Smooth muscle cell (in vitro differentiated cells): ENCODE data around the gene CAPN8. TPM values are rescaled to one million over a fixed set of nuclear protein-coding genes. Genes with fewer than 3 reads are reported as not detected.

ENCODE experiments used
- DNase-seq: peaks from one replicate; lab custom pipeline; 2025; ENCODE audit not compliant: unreplicated experiment; lab: John Stamatoyannopoulos, UW
- H2AFZ ChIP-seq: fragments of 200-600 bp; sonication (generic); 2 replicates; pipeline ENCODE4 v1.6.0; 2016; ENCODE audit warnings: antibody characterized with exemption, low read depth, mild to moderate bottlenecking
- H3F3A ChIP-seq: fragments of 200-600 bp; sonication (generic); 2 replicates; pipeline ENCODE4 v1.6.0; 2017; ENCODE audit warnings: antibody characterized with exemption, low read depth
- H3K27ac ChIP-seq: fragments of 200-600 bp; sonication (generic); 2 replicates; pipeline ENCODE4 v1.5.1; 2016; ENCODE audit warnings: low read depth, mild to moderate bottlenecking
- H3K27me3 ChIP-seq: fragments of 200-600 bp; sonication (generic); 2 replicates; pipeline ENCODE4 v1.6.1; 2016; ENCODE audit warnings: low read depth, mild to moderate bottlenecking
- H3K36me3 ChIP-seq: fragments of 200-600 bp; sonication (generic); 2 replicates; pipeline ENCODE4 v1.5.1; 2016; ENCODE audit warnings: low read depth
- H3K4me1 ChIP-seq: fragments of 200-600 bp; sonication (generic); 2 replicates; pipeline ENCODE4 v1.5.1; 2016; ENCODE audit warnings: low read depth
- H3K4me2 ChIP-seq: fragments of 200-600 bp; sonication (generic); 2 replicates; pipeline ENCODE4 v1.6.0; 2016; ENCODE audit warnings: mild to moderate bottlenecking
- H3K4me3 ChIP-seq: fragments of 200-600 bp; sonication (generic); 2 replicates; pipeline ENCODE4 v1.5.1; 2016; ENCODE audit warnings: mild to moderate bottlenecking
- H3K79me2 ChIP-seq: fragments of 200-600 bp; sonication (generic); 2 replicates; pipeline ENCODE4 v1.6.0; 2016; ENCODE audit warnings: low read depth, mild to moderate bottlenecking
- H3K9ac ChIP-seq: fragments of 200-600 bp; sonication (generic); 2 replicates; pipeline ENCODE4 v1.6.0; 2016; ENCODE audit warnings: low read depth
- H3K9me3 ChIP-seq: fragments of 200-600 bp; sonication (generic); replicated peaks from 2 replicates; pipeline ENCODE4 v1.5.1; 2016; ENCODE audit warnings: low read depth
- H4K20me1 ChIP-seq: fragments of 200-600 bp; sonication (generic); 2 replicates; pipeline ENCODE4 v1.6.0; 2016; ENCODE audit warnings: low read depth
- WGBS: methylation state at CpG from one replicate; pipeline ENCODE4 v1.1.7; 2016; ENCODE audit warnings: low lambda C conversion rate; 5-methylcytosine and 5-hydroxymethylcytosine counted together
- polyA plus RNA-seq: library from polyadenylated mRNA; unstranded; fragments of >200 nt; fragmentation: Nextera tagmentation; extraction: Ambion mirVana; gene quantifications from 2 replicates; pipeline ENCODE4 v1.2.1, GENCODE V29; 2016
- total RNA-seq: library from RNA; depleted of rRNA; stranded (reverse); fragments of >200 nt; gene quantifications from 2 replicates; pipeline ENCODE4 v1.2.3, GENCODE V29; 2014
- TF ChIP-seq, protein P1 (sequence below): fragments of 200-600 bp; sonication (generic); IDR thresholded peaks from 2 replicates; pipeline ENCODE4 v1.5.1; 2017; ENCODE audit warnings: borderline replicate concordance, mild to moderate bottlenecking, antibody characterized with exemption; ENCODE audit not compliant: insufficient read depth, poor library complexity, severe bottlenecking

Gene CAPN8
- total and polyA plus RNA-seq, 2 experiments from 2014 or later: not detected

DNA sequence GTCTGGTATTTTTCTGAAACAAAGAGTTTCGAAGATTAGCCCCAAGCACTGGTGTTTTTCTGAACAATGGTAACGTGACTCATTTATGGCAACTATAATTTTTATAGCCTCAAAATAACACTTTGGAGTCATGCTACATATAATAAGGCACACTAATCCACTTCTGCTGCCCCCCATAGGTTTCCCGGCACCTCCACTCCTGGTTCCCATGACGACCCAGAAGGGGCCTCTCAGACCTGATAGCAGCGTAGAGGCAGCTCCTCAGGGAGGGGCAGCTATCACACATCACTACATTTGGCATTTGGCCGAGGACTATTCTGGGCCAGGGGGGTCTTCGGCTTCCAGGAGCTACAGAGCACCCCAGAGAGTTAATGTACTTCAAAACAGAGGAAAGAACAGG lies 23.3 kb downstream of the CAPN8 start:
- no peaks in the 10 kb centered on the region for H4K20me1 ChIP-seq
- no peak overlapping the region for H3K27ac ChIP-seq
- no peak overlapping the region for H3K4me3 ChIP-seq
- H3K4me1 ChIP-seq: no peaks in the 10 kb centered on the region
- no peak overlapping the region for H3K4me2 ChIP-seq
- peaks cover 7% of the 10 kb centered on the region for H3K27me3 ChIP-seq
- no peaks in the 10 kb centered on the region for H3F3A ChIP-seq
- no peak overlapping the region for H3K9ac ChIP-seq
- H3K9me3 ChIP-seq: no peaks in the 10 kb centered on the region
- H3K36me3 ChIP-seq: no peaks in the 10 kb centered on the region
- DNase-seq: no peak
- H2AFZ ChIP-seq: no peak overlapping the region
- TF ChIP-seq, protein P1, sequence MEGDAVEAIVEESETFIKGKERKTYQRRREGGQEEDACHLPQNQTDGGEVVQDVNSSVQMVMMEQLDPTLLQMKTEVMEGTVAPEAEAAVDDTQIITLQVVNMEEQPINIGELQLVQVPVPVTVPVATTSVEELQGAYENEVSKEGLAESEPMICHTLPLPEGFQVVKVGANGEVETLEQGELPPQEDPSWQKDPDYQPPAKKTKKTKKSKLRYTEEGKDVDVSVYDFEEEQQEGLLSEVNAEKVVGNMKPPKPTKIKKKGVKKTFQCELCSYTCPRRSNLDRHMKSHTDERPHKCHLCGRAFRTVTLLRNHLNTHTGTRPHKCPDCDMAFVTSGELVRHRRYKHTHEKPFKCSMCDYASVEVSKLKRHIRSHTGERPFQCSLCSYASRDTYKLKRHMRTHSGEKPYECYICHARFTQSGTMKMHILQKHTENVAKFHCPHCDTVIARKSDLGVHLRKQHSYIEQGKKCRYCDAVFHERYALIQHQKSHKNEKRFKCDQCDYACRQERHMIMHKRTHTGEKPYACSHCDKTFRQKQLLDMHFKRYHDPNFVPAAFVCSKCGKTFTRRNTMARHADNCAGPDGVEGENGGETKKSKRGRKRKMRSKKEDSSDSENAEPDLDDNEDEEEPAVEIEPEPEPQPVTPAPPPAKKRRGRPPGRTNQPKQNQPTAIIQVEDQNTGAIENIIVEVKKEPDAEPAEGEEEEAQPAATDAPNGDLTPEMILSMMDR: no peak
- H3K79me2 ChIP-seq: no peaks in the 10 kb centered on the region
- 89% methylated on average over 7 of the region's 7 CpGs for WGBS

DNA sequence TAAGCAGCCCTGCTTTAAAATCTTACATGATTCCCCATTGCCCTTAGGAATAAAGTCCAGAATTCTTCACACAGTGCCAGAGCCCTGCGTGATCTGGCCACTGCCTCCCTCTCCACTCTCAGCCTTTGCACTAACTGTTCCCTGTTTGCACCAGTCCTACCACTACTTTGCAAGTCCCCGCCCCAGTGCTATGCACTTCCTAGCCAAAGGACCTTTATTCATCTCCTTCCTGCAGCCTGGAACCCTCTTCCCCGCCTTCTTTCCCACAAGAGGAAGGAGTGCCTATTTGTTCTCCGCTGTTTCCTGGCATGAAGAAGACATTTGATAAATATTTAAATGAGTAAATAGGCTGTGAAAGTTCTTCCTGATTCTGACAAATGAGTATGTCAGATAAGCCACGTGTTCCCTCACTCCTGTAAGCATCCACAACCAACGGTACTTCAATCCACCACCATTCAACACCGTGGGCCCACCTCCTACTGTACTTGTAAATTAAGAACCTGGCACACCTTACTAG lies 23.9 kb downstream of the CAPN8 start:
- Histone ChIP-seq H3K9ac (no peak overlapping the region), H3K4me2 (no peak overlapping the region), H3K9me3 (no peaks in the 10 kb centered on the region), H3K4me3 (no peak overlapping the region), H3F3A (no peaks in the 10 kb centered on the region), H3K27me3 (peaks cover 5% of the 10 kb centered on the region), H3K79me2 (no peaks in the 10 kb centered on the region), H2AFZ (no peak overlapping the region), H4K20me1 (no peaks in the 10 kb centered on the region), H3K36me3 (no peaks in the 10 kb centered on the region), H3K4me1 (no peaks in the 10 kb centered on the region), H3K27ac (no peak overlapping the region)
- no peak for DNase-seq
- 89% methylated on average over 7 of the region's 7 CpGs for WGBS
- TF ChIP-seq, protein P1: no peak

DNA sequence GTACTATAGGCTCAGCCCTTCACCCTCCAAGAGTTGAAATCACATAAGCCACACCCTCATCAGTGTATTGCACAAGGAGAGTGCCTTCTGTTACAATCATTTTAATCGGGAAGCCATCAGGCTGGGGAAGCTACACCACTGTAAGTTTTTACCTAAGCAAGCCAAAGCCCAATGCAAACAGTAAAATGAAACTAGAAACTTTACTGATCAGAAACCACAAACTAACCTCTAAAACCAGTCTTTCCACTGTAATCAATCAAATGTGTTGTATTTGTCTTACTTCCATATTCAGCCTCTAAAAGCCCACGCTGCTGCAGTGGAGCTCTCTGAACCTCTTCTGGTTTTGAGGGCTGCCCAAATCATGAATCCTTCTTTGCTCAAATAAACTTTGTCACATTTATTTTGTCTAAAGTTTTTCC lies 26.2 kb downstream of the CAPN8 start:
- H3K27me3 ChIP-seq: no peaks in the 10 kb centered on the region
- 94% methylated on average over 2 of the region's 2 CpGs for WGBS
- H3K9me3 ChIP-seq: no peaks in the 10 kb centered on the region

DNA sequence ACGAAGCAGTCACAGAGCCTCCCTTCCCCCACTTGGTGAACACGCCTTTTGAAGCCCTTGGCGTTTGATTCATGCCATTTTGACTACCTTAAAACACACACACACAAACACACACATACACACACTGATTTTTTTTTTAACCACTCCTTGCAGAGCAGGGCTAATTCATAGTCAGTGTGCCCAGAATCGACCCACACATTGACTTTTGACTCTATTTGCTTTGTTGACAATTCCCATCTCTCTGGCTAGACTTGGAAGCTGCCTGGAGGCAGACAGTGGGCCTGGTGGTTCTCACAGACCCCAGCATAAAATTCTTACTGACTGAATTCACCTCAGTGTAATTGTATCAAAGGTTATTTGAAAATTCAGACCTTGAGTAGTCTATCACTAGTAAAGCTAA lies 30.3 kb downstream of the CAPN8 start:
- Histone ChIP-seq H2AFZ (no peak overlapping the region), H3K27ac (no peak overlapping the region), H3K27me3 (peaks cover 16% of the 10 kb centered on the region), H3F3A (no peaks in the 10 kb centered on the region), H3K4me2 (no peak overlapping the region), H3K79me2 (no peaks in the 10 kb centered on the region), H3K4me3 (no peak overlapping the region), H3K9ac (no peak overlapping the region), H3K9me3 (no peaks in the 10 kb centered on the region), H3K4me1 (no peaks in the 10 kb centered on the region), H4K20me1 (no peaks in the 10 kb centered on the region), H3K36me3 (no peaks in the 10 kb centered on the region)
- DNase-seq: no peak
- TF ChIP-seq, protein P1: no peak
- 85% methylated on average over 4 of the region's 4 CpGs for WGBS

More for the DNA sequence above, 26.2 kb downstream of the CAPN8 start:
- no peaks in the 10 kb centered on the region for H3K79me2 ChIP-seq
- DNase-seq: no peak
- H3K9ac ChIP-seq: no peak overlapping the region
- TF ChIP-seq, protein P1: no peak
- no peaks in the 10 kb centered on the region for H3K36me3 ChIP-seq
- no peak overlapping the region for H2AFZ ChIP-seq
- H3K4me1 ChIP-seq: no peaks in the 10 kb centered on the region
- H3K27ac ChIP-seq: no peak overlapping the region
- no peaks in the 10 kb centered on the region for H3F3A ChIP-seq
- no peaks in the 10 kb centered on the region for H4K20me1 ChIP-seq
- H3K4me3 ChIP-seq: no peak overlapping the region
- no peak overlapping the region for H3K4me2 ChIP-seq
